PC-9 (cell line): ENCODE data around the gene CFAP54. TPM values are rescaled to one million over a fixed set of nuclear protein-coding genes. Genes with fewer than 3 reads are reported as not detected.

Experiments used
- BruUV-seq: library from RNA; stranded (reverse); fragments of 400-500 nt; replicated peaks from 2 replicates; lab custom pipeline; 2021; lab: Mats Ljungman, UMichigan
- CTCF ChIA-PET: fragments of 300-600 bp; sonication (Branson Sonifier 250); formaldehyde crosslinking; loops from one replicate; lab custom pipeline; 2022; ENCODE audit warnings: antibody characterized with exemption; lab: Charles Lee
- POLR2A ChIA-PET: fragments of 300-600 bp; sonication (Branson Sonifier 250); formaldehyde crosslinking; loops from one replicate; lab custom pipeline; 2022; ENCODE audit warnings: antibody characterized with exemption; ENCODE audit not compliant: unreplicated experiment; lab: Charles Lee
- DNase-seq, 2 experiments: peaks; one replicate each; pipeline versions ENCODE4 v3.0.0 to v3.0.0-alpha.2; 2015 to 2022; ENCODE audit warnings: mixed read lengths in 1 of 2
- H2AFZ ChIP-seq: fragments of 200-600 bp; sonication (generic); 2 replicates; pipeline ENCODE4 v1.8.1; 2017; ENCODE audit warnings: antibody characterized with exemption
- H3F3A ChIP-seq: fragments of 200-600 bp; sonication (generic); 2 replicates; pipeline ENCODE4 v1.8.1; 2017; ENCODE audit warnings: antibody characterized with exemption, mild to moderate bottlenecking, low read depth; ENCODE audit not compliant: insufficient read depth
- H3K27ac ChIP-seq: fragments of 200-600 bp; sonication (generic); 2 replicates; pipeline ENCODE4 v1.6.1; 2016; ENCODE audit warnings: mixed run types
- H3K27me3 ChIP-seq: fragments of 200-600 bp; sonication (generic); 2 replicates; pipeline ENCODE4 v1.6.1; 2016; ENCODE audit warnings: low read depth, mixed run types; ENCODE audit not compliant: insufficient read depth
- H3K36me3 ChIP-seq: fragments of 200-600 bp; sonication (generic); 2 replicates; pipeline ENCODE4 v1.6.1; 2016; ENCODE audit warnings: low read depth, mixed run types
- H3K4me1 ChIP-seq: fragments of 200-600 bp; sonication (generic); replicated peaks from 2 replicates; pipeline ENCODE4 v1.6.1; 2016; ENCODE audit warnings: mixed run types; ENCODE audit not compliant: insufficient read depth
- H3K4me2 ChIP-seq: fragments of 200-600 bp; sonication (generic); 2 replicates; pipeline ENCODE4 v1.6.1; 2017; ENCODE audit warnings: mixed run types
- H3K4me3 ChIP-seq: fragments of 200-600 bp; sonication (generic); 2 replicates; pipeline ENCODE4 v1.6.1; 2016; ENCODE audit warnings: mixed run types
- H3K79me2 ChIP-seq: fragments of 200-600 bp; sonication (generic); 2 replicates; pipeline ENCODE4 v1.6.1; 2017; ENCODE audit warnings: low read depth, mixed run types
- H3K9me2 ChIP-seq: fragments of 200-600 bp; sonication (generic); 2 replicates; pipeline ENCODE4 v1.8.1; 2017; ENCODE audit warnings: mild to moderate bottlenecking; ENCODE audit not compliant: insufficient read depth
- H3K9me3 ChIP-seq: fragments of 200-600 bp; sonication (generic); 2 replicates; pipeline ENCODE4 v1.8.1; 2016; ENCODE audit warnings: low read depth; ENCODE audit not compliant: insufficient read depth
- H4K20me1 ChIP-seq: fragments of 200-600 bp; sonication (generic); 2 replicates; pipeline ENCODE4 v1.8.1; 2017; ENCODE audit not compliant: insufficient read depth
- CTCF ChIP-seq: fragments of 200-600 bp; sonication (generic); conservative IDR thresholded peaks from 2 replicates; pipeline ENCODE4 v1.6.1; 2017; ENCODE audit warnings: mixed run types, antibody characterized with exemption, mild to moderate bottlenecking, moderate library complexity
- EZH2 ChIP-seq: fragments of 200-600 bp; sonication (generic); IDR thresholded peaks from 2 replicates; pipeline ENCODE4 v1.8.0; 2017; ENCODE audit warnings: antibody characterized with exemption, low read depth
- intact Hi-C: fragments of 100-400 bp; cut with micrococcal nuclease; formaldehyde crosslinking; loops from one replicate; pipeline ENCODE4 v1.10.0; 2022; ENCODE audit not compliant: unreplicated experiment
- total RNA-seq: library from RNA; stranded (reverse); gene quantifications from 2 replicates; pipeline ENCODE4 v1.2.3, GENCODE V29; 2021

Gene CFAP54
- total RNA-seq, 1 experiment from 2014 or later = 16.4 TPM

GRCh38 chr12:96677363-96677762, 188.0 kb downstream of the CFAP54 start:
- no peak overlapping the region for H3K27ac ChIP-seq
- H2AFZ ChIP-seq = no peak overlapping the region
- CTCF ChIA-PET = no interaction called here
- no peak overlapping the region for H3K4me3 ChIP-seq
- no TSS peak for BruUV-seq
- no peaks in the 10 kb centered on the region for H3K9me2 ChIP-seq
- H3K4me2 ChIP-seq = no peak overlapping the region
- DNase-seq = no peak
- TF ChIP-seq CTCF = no peak
- TF ChIP-seq EZH2 = no peak
- intact Hi-C loops = no loop called here
- peaks cover 8% of the 10 kb centered on the region; the same call in 1 of the 2 replicates for H3K27me3 ChIP-seq
- H3K79me2 ChIP-seq = no peaks in the 10 kb centered on the region
- no peaks in the 10 kb centered on the region for H3F3A ChIP-seq
- POLR2A ChIA-PET = no interaction called here
- H3K36me3 ChIP-seq = no peaks in the 10 kb centered on the region
- H4K20me1 ChIP-seq = no peaks in the 10 kb centered on the region
- H3K9me3 ChIP-seq = no peaks in the 10 kb centered on the region
- no peaks in the 10 kb centered on the region for H3K4me1 ChIP-seq

GRCh38 chr12:96687719-96688118, 198.3 kb downstream of the CFAP54 start:
- intact Hi-C loops = no loop called here
- 0 out of 2 replicates have a peak, but pooled peaks cover 4% of the 10 kb centered on the region for H3K9me3 ChIP-seq
- no peak overlapping the region for H3K4me3 ChIP-seq
- peaks cover 6% of the 10 kb centered on the region; the same call in 1 of the 2 replicates for H3K27me3 ChIP-seq
- TF ChIP-seq EZH2 = no peak
- no peak for TF ChIP-seq CTCF
- DNase-seq = no peak
- no peak overlapping the region for H3K4me2 ChIP-seq
- no peak overlapping the region for H3K27ac ChIP-seq
- POLR2A ChIA-PET = no interaction called here
- H3K9me2 ChIP-seq = no peaks in the 10 kb centered on the region
- H3K4me1 ChIP-seq = no peaks in the 10 kb centered on the region
- no peaks in the 10 kb centered on the region for H3K36me3 ChIP-seq
- H3K79me2 ChIP-seq = no peaks in the 10 kb centered on the region
- BruUV-seq = no TSS peak
- CTCF ChIA-PET = no interaction called here
- H2AFZ ChIP-seq = peak overlapping the region; percentile 33; the same call in 1 of the 2 replicates
- no peaks in the 10 kb centered on the region for H4K20me1 ChIP-seq
- no peaks in the 10 kb centered on the region for H3F3A ChIP-seq

GRCh38 chr12:96698521-96698920, 209.1 kb downstream of the CFAP54 start:
- no peak for DNase-seq
- Histone ChIP-seq H3K9me3 (no peaks in the 10 kb centered on the region), H3K36me3 (no peaks in the 10 kb centered on the region), H4K20me1 (no peaks in the 10 kb centered on the region), H3K9me2 (no peaks in the 10 kb centered on the region), H3K4me1 (no peaks in the 10 kb centered on the region), H2AFZ (peak overlapping the region; percentile 79), H3F3A (no peaks in the 10 kb centered on the region), H3K27me3 (no peaks in the 10 kb centered on the region), H3K27ac (no peak overlapping the region), H3K4me3 (peak overlapping the region; percentile 51), H3K4me2 (peak overlapping the region; percentile 77), H3K79me2 (no peaks in the 10 kb centered on the region)
- BruUV-seq = no TSS peak
- intact Hi-C loops = loop anchor here (10.0 kb wide), 1 partner anchor 206 kb away; the partner anchor contains the start of gene NEDD1
- CTCF ChIA-PET = no interaction called here
- POLR2A ChIA-PET = no interaction called here
- peak; percentile 46; the same call in 1 of the 2 replicates for TF ChIP-seq CTCF
- no peak for TF ChIP-seq EZH2
